HCT116 (cell line): Measurements from ENCODE around the gene COTL1. TPM values are rescaled to one million over a fixed set of nuclear protein-coding genes. Genes with fewer than 3 reads are reported as not detected.

ENCODE experiments used
- ATAC-seq: fragments of 200-7000 bp; cut with Tn5 transposase; 2 replicates; pipeline ENCODE4 v1.9.1; 2020; ENCODE audit warnings: mild to moderate bottlenecking, moderate library complexity
- BruUV-seq: library from RNA; stranded (reverse); fragments of 400-500 nt; replicated peaks from 2 replicates; lab custom pipeline; 2021; lab: Mats Ljungman, UMichigan
- CTCF ChIA-PET: fragments of 300-600 bp; sonication (Branson Sonifier 250); formaldehyde crosslinking; loops from one replicate; lab custom pipeline; 2021; ENCODE audit warnings: antibody characterized with exemption; lab: Charles Lee
- POLR2A ChIA-PET: fragments of 300-600, 350-600 bp; sonication (Branson Sonifier 250); formaldehyde crosslinking; loops from one replicate; lab custom pipeline; 2021; ENCODE audit warnings: antibody characterized with exemption; lab: Charles Lee
- RAD21 ChIA-PET, 2 experiments: fragments of 300-600 bp; sonication (Branson Sonifier 250); formaldehyde crosslinking; loops; one replicate each; lab custom pipeline; 2023; ENCODE audit warnings: low total read pairs in 2 of 2; ENCODE audit not compliant: uncharacterized antibody in 2 of 2, unreplicated experiment in 2 of 2, low non-redundant PET in 1 of 2; lab: Charles Lee
- DNase-seq: peaks from one replicate; pipeline ENCODE4 v3.0.0-alpha.2; 2010; ENCODE audit warnings: low read depth, low spot score
- H2AFZ ChIP-seq: fragments of 200-600 bp; shearing (Covaris generic), sonication (generic); 2 replicates; pipeline ENCODE4 v1.6.1; 2017; ENCODE audit warnings: low read depth, mixed run types, mixed read lengths, antibody characterized with exemption, low read length; ENCODE audit not compliant: poor library complexity, severe bottlenecking
- H3K27ac ChIP-seq: 2 replicates; pipeline ENCODE4 v1.5.1; 2012; ENCODE audit warnings: low read depth, low read length
- H3K27me3 ChIP-seq: fragments of 200-600 bp; sonication (generic); 2 replicates; pipeline ENCODE4 v1.6.1; 2016; ENCODE audit warnings: mixed run types, low read length, mixed read lengths; ENCODE audit not compliant: insufficient read depth
- H3K36me3 ChIP-seq, 2 experiments: fragments of 200-500 bp in 1 of 2; fragments of 200-600 bp in 1 of 2; sonication (Bioruptor generic) in 1 of 2; sonication (generic) in 1 of 2; 2 replicates each; pipeline versions ENCODE4 v1.5.1 to v1.6.1; 2014 to 2016; ENCODE audit warnings: low read length in 2 of 2, inconsistent platforms in 1 of 2, mixed read lengths in 1 of 2, mixed run types in 1 of 2; ENCODE audit not compliant: insufficient read depth in 2 of 2, control insufficient read depth in 1 of 2
- H3K4me1 ChIP-seq, 2 experiments: fragments of 200-600 bp in 1 of 2; sonication (generic) in 1 of 2; 2 replicates each; pipeline versions ENCODE4 v1.5.1 to v1.6.1; 2012 to 2017; ENCODE audit warnings: low read length in 2 of 2, inconsistent platforms in 1 of 2, mild to moderate bottlenecking in 1 of 2, mixed read lengths in 1 of 2, mixed run types in 1 of 2, moderate library complexity in 1 of 2; ENCODE audit not compliant: insufficient read depth in 2 of 2, control insufficient read depth in 1 of 2
- H3K4me2 ChIP-seq: fragments of 200-600 bp; sonication (generic); 2 replicates; pipeline ENCODE4 v1.6.1; 2017; ENCODE audit warnings: mixed run types, low read length, mixed read lengths
- H3K4me3 ChIP-seq, 2 experiments: fragments of 200-600 bp in 1 of 2; sonication (generic) in 1 of 2; replicated peaks in 1 of 2; 2 replicates each; pipeline ENCODE4 v1.5.1; 2011 to 2016; ENCODE audit warnings: low read length in 2 of 2, control low read depth in 1 of 2, low read depth in 1 of 2, mild to moderate bottlenecking in 1 of 2, mixed read lengths in 1 of 2, mixed run types in 1 of 2
- H3K79me2 ChIP-seq: fragments of 200-600 bp; sonication (generic); 2 replicates; pipeline ENCODE4 v1.6.1; 2017; ENCODE audit warnings: mild to moderate bottlenecking, mixed run types, low read length, moderate library complexity, mixed read lengths; ENCODE audit not compliant: insufficient read depth
- H3K9ac ChIP-seq: fragments of 200-600 bp; sonication (generic); 2 replicates; pipeline ENCODE4 v1.6.1; 2016; ENCODE audit warnings: low read length, mixed read lengths
- H3K9me2 ChIP-seq: fragments of 200-600 bp; sonication (generic), shearing (Covaris generic); 2 replicates; pipeline ENCODE4 v1.6.1; 2017; ENCODE audit warnings: mixed run types, mild to moderate bottlenecking, moderate library complexity; ENCODE audit not compliant: insufficient read depth
- H3K9me3 ChIP-seq, 2 experiments: fragments of 200-500 bp in 1 of 2; fragments of 200-600 bp in 1 of 2; sonication (Bioruptor generic) in 1 of 2; sonication (generic) in 1 of 2; 2 replicates each; pipeline ENCODE4 v1.6.1; 2014 to 2017; ENCODE audit warnings: low read length in 2 of 2, mixed read lengths in 2 of 2, inconsistent platforms in 1 of 2, low read depth in 1 of 2, mild to moderate bottlenecking in 1 of 2, mixed run types in 1 of 2, moderate library complexity in 1 of 2; ENCODE audit not compliant: control insufficient read depth in 1 of 2, insufficient read depth in 1 of 2
- H4K20me1 ChIP-seq: fragments of 200-600 bp; sonication (generic), shearing (Covaris generic); 2 replicates; pipeline ENCODE4 v1.6.1; 2017; ENCODE audit warnings: mixed run types, mild to moderate bottlenecking, moderate library complexity; ENCODE audit not compliant: insufficient read depth
- EGR1 ChIP-seq: IDR thresholded peaks from 2 replicates; pipeline ENCODE4 v1.6.1; 2012; ENCODE audit warnings: low read depth
- EZH2 ChIP-seq: fragments of 200-600 bp; sonication (generic); IDR thresholded peaks from 2 replicates; pipeline ENCODE4 v1.6.1; 2017; ENCODE audit warnings: antibody characterized with exemption, mixed run types
- MAX ChIP-seq: IDR thresholded peaks from 2 replicates; pipeline ENCODE4 v1.6.1; 2012
- POLR2AphosphoS5 ChIP-seq: IDR thresholded peaks from 2 replicates; pipeline ENCODE4 v1.6.1; 2011; ENCODE audit warnings: mild to moderate bottlenecking, low read depth, low read length, moderate library complexity
- REST ChIP-seq: IDR thresholded peaks from 2 replicates; pipeline ENCODE4 v1.6.1; 2012; ENCODE audit warnings: low read depth
- YY1 ChIP-seq: IDR thresholded peaks from 2 replicates; pipeline ENCODE4 v1.6.1; 2011; ENCODE audit warnings: low read length, low read depth, moderate library complexity, mild to moderate bottlenecking; ENCODE audit not compliant: insufficient replicate concordance; ENCODE audit errors: extremely low read depth
- intact Hi-C: fragments of 100-400 bp; cut with micrococcal nuclease; formaldehyde crosslinking; loops from 2 replicates; pipeline ENCODE4 v1.10.0; 2022
- total RNA-seq: library from RNA; stranded (reverse); gene quantifications from one replicate; pipeline ENCODE4 v1.2.1, GENCODE V29; 2021; ENCODE audit not compliant: unreplicated experiment

COTL1 gene
- total RNA-seq, 1 experiment from 2014 or later: 276 TPM

DNA sequence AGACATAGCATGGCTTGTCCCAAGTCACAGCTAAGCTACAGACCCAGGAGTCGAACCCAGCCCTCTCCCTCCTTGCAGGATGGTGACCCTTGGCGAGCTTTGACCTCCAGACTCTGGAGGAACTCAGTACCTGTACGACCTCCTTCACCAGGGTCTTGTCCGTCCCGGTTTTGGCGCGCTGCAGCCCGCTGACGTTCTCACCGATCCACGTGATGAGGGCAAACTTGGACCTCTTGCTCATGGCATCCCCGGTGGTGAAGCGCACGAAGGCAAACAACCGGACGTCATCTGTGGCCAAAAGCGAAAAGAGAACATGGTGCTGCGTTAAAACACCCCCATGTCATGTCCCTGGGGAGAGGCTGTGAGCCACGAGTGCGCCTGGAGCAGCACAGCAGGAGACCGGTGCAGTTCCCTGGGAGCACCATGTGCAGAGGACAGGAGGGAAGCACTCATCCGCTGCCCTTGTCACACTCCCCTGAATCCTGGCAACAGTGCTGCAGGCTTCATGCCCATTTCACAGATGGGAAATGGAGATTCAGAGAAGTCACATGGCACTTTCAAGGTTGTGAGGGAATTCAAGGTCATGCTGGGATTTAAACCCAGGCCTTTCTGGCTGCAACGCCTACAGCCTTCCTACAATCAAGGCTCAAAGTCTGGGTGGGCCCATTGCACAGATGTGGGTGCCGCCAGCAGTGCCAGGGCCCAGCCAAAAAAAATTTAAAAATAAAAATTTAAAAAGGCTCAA lies 27.7 kb downstream of the COTL1 start:
- no peaks in the 10 kb centered on the region; a peak in 1 of 4 replicates for H3K4me1 ChIP-seq
- no peaks in the 10 kb centered on the region for H3K9me3 ChIP-seq
- RAD21 ChIA-PET: no interaction called here
- peaks cover 2 to 16% of the 10 kb centered on the region in 2 experiments; a peak in 1 of 4 replicates for H3K36me3 ChIP-seq
- ATAC-seq: no peak
- H3K27ac ChIP-seq: no peak overlapping the region
- POLR2A ChIA-PET: no interaction called here
- H2AFZ ChIP-seq: no peak overlapping the region
- no TSS peak for BruUV-seq
- no peak overlapping the region for H3K4me2 ChIP-seq
- H3K9ac ChIP-seq: no peak overlapping the region
- no peaks in the 10 kb centered on the region for H3K9me2 ChIP-seq
- H3K4me3 ChIP-seq: no peak overlapping the region
- TF ChIP-seq YY1: no peak
- no peak for TF ChIP-seq MAX
- no peak for TF ChIP-seq REST
- no peak for TF ChIP-seq POLR2AphosphoS5
- TF ChIP-seq EZH2: no peak
- TF ChIP-seq EGR1: no peak
- TF ChIP-seq, all 23 proteins: peak for 0
- no peak for DNase-seq
- peaks cover 10% of the 10 kb centered on the region; the same call in 1 of the 2 replicates for H4K20me1 ChIP-seq
- CTCF ChIA-PET: no interaction called here
- no peaks in the 10 kb centered on the region for H3K27me3 ChIP-seq
- peaks cover 53% of the 10 kb centered on the region for H3K79me2 ChIP-seq
- intact Hi-C loops: no loop called here
